GM19467 (cell line): ENCODE results near the gene PDRG1.
A peak's percentile ranks its signal among the peaks of the same experiment; 100 is the strongest.

Experiments used
- ATAC-seq: cut with Tn5 transposase; IDR thresholded peaks from one replicate; pipeline ENCODE4 v1.9.1; 2021; ENCODE audit warnings: mild to moderate bottlenecking, moderate library complexity; ENCODE audit not compliant: unreplicated experiment

Gene PDRG1

GRCh38 chr20:31951530-31952453 is at the start of gene PDRG1:
TSS of gene PDRG1 (minus strand) at chr20:31952046. CDS start at chr20:31951961, 85 bp downstream.
- peak; percentile 88 for ATAC-seq

GRCh38 chr20:31998246-31998645 is 46.4 kb upstream of the PDRG1 start:
- ATAC-seq = no peak

- ATAC-seq = no peak
Measured at GRCh38 chr20:31996996-31997395, 45.1 kb upstream of the PDRG1 start.

GRCh38 chr20:31992086-31992485 is 40.2 kb upstream of the PDRG1 start:
- ATAC-seq = no peak

- ATAC-seq = no peak
Measured at GRCh38 chr20:31991339-31991705, 39.5 kb upstream of the PDRG1 start.

- no peak for ATAC-seq
Measured at GRCh38 chr20:31990641-31991338, 38.9 kb upstream of the PDRG1 start.

- ATAC-seq = no peak
Measured at GRCh38 chr20:31989030-31989645, 37.3 kb upstream of the PDRG1 start.

- ATAC-seq = no peak
Measured at GRCh38 chr20:31988430-31989015, 36.7 kb upstream of the PDRG1 start.

- no peak for ATAC-seq
Measured at GRCh38 chr20:31987744-31988143, 35.9 kb upstream of the PDRG1 start.

GRCh38 chr20:31984981-31985471 is 33.2 kb upstream of the PDRG1 start:
- ATAC-seq = no peak

- no peak for ATAC-seq
Measured at GRCh38 chr20:31981784-31982183, 29.9 kb upstream of the PDRG1 start.

- ATAC-seq = no peak
Measured at GRCh38 chr20:31979713-31980426, 28.0 kb upstream of the PDRG1 start.

GRCh38 chr20:31977080-31977479 is 25.2 kb upstream of the PDRG1 start:
- ATAC-seq = no peak

- no peak for ATAC-seq
Measured at GRCh38 chr20:31975874-31976273, 24.0 kb upstream of the PDRG1 start.

- no peak for ATAC-seq
Measured at GRCh38 chr20:31974951-31975487, 23.2 kb upstream of the PDRG1 start.

- no peak for ATAC-seq
Measured at GRCh38 chr20:31974296-31974695, 22.4 kb upstream of the PDRG1 start.

- ATAC-seq = no peak
Measured at GRCh38 chr20:31972471-31973021, 20.7 kb upstream of the PDRG1 start.

- no peak for ATAC-seq
Measured at GRCh38 chr20:31969991-31970390, 18.1 kb upstream of the PDRG1 start.

- no peak for ATAC-seq
Measured at GRCh38 chr20:31968291-31969126, 16.7 kb upstream of the PDRG1 start.
